Caco-2 (cell line): Measurements from ENCODE around the gene MAGI1. TPM values are rescaled to one million over a fixed set of nuclear protein-coding genes. Genes with fewer than 3 reads are reported as not detected.

Experiments
- BruUV-seq: library from RNA; stranded (reverse); fragments of 400-500 nt; replicated peaks from 2 replicates; lab custom pipeline; 2021; lab: Mats Ljungman, UMichigan
- CTCF ChIA-PET: fragments of 300-600 bp; sonication (Branson Sonifier 250); formaldehyde crosslinking; loops from one replicate; lab custom pipeline; 2022; ENCODE audit warnings: antibody characterized with exemption; lab: Charles Lee
- POLR2A ChIA-PET: fragments of 300-600 bp; sonication (Branson Sonifier 250); formaldehyde crosslinking; loops from one replicate; lab custom pipeline; 2022; ENCODE audit warnings: antibody characterized with exemption; lab: Charles Lee
- DNase-seq, 2 experiments: peaks; one replicate each; pipeline versions ENCODE4 v3.0.0 to v3.0.0-alpha.2; 2020 to 2022
- H3K27me3 ChIP-seq: replicated peaks from 2 replicates; pipeline ENCODE4 v1.6.0; 2011; ENCODE audit warnings: low read length; ENCODE audit not compliant: control insufficient read depth, insufficient read depth
- H3K36me3 ChIP-seq: 2 replicates; pipeline ENCODE4 v1.5.1; 2011; ENCODE audit warnings: low read length; ENCODE audit not compliant: control insufficient read depth, insufficient read depth
- H3K4me1 ChIP-seq: fragments of 250-450 bp; sonication (Bioruptor Pico); 2 replicates; pipeline ENCODE4 v1.5.1; 2020; ENCODE audit warnings: mild to moderate bottlenecking
- H3K4me3 ChIP-seq: 2 replicates; pipeline ENCODE4 v1.5.1; 2011; ENCODE audit warnings: low read depth, mild to moderate bottlenecking, control low read depth, low read length
- H3K9me3 ChIP-seq: fragments of 250-450 bp; sonication (Bioruptor Pico); 2 replicates; pipeline ENCODE4 v1.5.1; 2020; ENCODE audit warnings: mild to moderate bottlenecking, moderate library complexity
- H3K27ac Mint-ChIP-seq: one replicate; pipeline ENCODE4 v1.8.0; 2022; ENCODE audit warnings: mixed read lengths; ENCODE audit not compliant: unreplicated experiment
- H3K27me3 Mint-ChIP-seq: one replicate; pipeline ENCODE4 v1.8.0; 2022; ENCODE audit warnings: mixed read lengths; ENCODE audit not compliant: insufficient read depth, unreplicated experiment
- H3K36me3 Mint-ChIP-seq: one replicate; pipeline ENCODE4 v1.8.0; 2022; ENCODE audit warnings: mild to moderate bottlenecking, mixed read lengths; ENCODE audit not compliant: insufficient read depth, unreplicated experiment
- H3K4me1 Mint-ChIP-seq: one replicate; pipeline ENCODE4 v1.8.0; 2022; ENCODE audit warnings: low read depth, mixed read lengths; ENCODE audit not compliant: unreplicated experiment
- H3K4me3 Mint-ChIP-seq: one replicate; pipeline ENCODE4 v1.8.0; 2022; ENCODE audit warnings: mild to moderate bottlenecking, moderate library complexity, mixed read lengths; ENCODE audit not compliant: unreplicated experiment
- H3K9me3 Mint-ChIP-seq: one replicate; pipeline ENCODE4 v1.8.0; 2022; ENCODE audit warnings: mixed read lengths; ENCODE audit not compliant: unreplicated experiment
- intact Hi-C: fragments of 100-400 bp; cut with micrococcal nuclease; formaldehyde crosslinking; loops from one replicate; pipeline ENCODE4 v1.10.0; 2022; ENCODE audit not compliant: unreplicated experiment
- total RNA-seq: library from RNA; stranded (reverse); gene quantifications from 2 replicates; pipeline ENCODE4 v1.2.3, GENCODE V29; 2022
- TF ChIP-seq, protein P1 (sequence below), 2 experiments: fragments of 200-600 bp in 1 of 2; IDR thresholded peaks; 1 replicate in 1 of 2; 2 replicates in 1 of 2; pipeline versions ENCODE4 v1.5.1 to v1.8.0; 2011 to 2022; ENCODE audit warnings: antibody characterized with exemption in 1 of 2, control low read depth in 1 of 2, inconsistent platforms in 1 of 2, low read depth in 1 of 2, low read length in 1 of 2, mild to moderate bottlenecking in 1 of 2, moderate library complexity in 1 of 2; ENCODE audit not compliant: insufficient read depth in 1 of 2, severe bottlenecking in 1 of 2, unreplicated experiment in 1 of 2

MAGI1 gene
- total RNA-seq, 1 experiment from 2014 or later = 64.9 TPM

DNA sequence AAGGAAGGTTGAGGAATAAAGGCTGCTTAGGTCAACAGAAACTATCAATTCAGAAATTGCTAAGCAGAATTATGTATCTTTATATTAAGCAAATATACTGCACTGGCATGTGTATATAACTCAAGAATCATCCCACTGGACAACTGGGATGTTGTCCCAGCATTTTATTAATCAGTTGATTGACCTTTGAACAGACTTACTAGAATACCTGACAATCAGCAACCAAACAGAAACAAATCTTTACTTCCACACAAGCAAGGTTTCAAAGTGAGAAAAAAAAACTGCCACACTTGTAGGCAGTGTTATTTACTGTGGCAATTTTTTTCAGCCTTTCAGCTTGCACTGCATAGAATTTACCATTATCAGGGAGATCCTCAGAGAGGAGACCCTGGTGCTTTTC is 218.8 kb downstream of the MAGI1 start:
- H3K9me3 ChIP-seq = no peaks in the 10 kb centered on the region
- no peak overlapping the region for H3K4me3 ChIP-seq
- TF ChIP-seq, protein P1, sequence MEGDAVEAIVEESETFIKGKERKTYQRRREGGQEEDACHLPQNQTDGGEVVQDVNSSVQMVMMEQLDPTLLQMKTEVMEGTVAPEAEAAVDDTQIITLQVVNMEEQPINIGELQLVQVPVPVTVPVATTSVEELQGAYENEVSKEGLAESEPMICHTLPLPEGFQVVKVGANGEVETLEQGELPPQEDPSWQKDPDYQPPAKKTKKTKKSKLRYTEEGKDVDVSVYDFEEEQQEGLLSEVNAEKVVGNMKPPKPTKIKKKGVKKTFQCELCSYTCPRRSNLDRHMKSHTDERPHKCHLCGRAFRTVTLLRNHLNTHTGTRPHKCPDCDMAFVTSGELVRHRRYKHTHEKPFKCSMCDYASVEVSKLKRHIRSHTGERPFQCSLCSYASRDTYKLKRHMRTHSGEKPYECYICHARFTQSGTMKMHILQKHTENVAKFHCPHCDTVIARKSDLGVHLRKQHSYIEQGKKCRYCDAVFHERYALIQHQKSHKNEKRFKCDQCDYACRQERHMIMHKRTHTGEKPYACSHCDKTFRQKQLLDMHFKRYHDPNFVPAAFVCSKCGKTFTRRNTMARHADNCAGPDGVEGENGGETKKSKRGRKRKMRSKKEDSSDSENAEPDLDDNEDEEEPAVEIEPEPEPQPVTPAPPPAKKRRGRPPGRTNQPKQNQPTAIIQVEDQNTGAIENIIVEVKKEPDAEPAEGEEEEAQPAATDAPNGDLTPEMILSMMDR (IDR thresholded peaks at IDR 0.05; ENCODE audit: insufficient read depth in 1 of 2, low read depth in 1 of 2, low read length in 1 of 2, severe bottlenecking in 1 of 2, unreplicated experiment in 1 of 2) = no peak
- H3K27ac Mint-ChIP-seq = no peak overlapping the region
- H3K4me1 Mint-ChIP-seq = peaks cover 21% of the 10 kb centered on the region
- BruUV-seq = no TSS peak
- H3K4me1 ChIP-seq = peaks cover 4% of the 10 kb centered on the region; the same call in 1 of the 2 replicates
- no peaks in the 10 kb centered on the region for H3K27me3 Mint-ChIP-seq
- intact Hi-C loops = no loop called here
- peaks cover 14% of the 10 kb centered on the region for H3K9me3 Mint-ChIP-seq
- H3K36me3 Mint-ChIP-seq = peaks cover 5% of the 10 kb centered on the region
- DNase-seq = no peak
- no peaks in the 10 kb centered on the region for H3K36me3 ChIP-seq
- no peak overlapping the region for H3K4me3 Mint-ChIP-seq
- ChIA-PET POLR2A (no interaction called here), CTCF (no interaction called here)
- H3K27me3 ChIP-seq = no peaks in the 10 kb centered on the region

DNA sequence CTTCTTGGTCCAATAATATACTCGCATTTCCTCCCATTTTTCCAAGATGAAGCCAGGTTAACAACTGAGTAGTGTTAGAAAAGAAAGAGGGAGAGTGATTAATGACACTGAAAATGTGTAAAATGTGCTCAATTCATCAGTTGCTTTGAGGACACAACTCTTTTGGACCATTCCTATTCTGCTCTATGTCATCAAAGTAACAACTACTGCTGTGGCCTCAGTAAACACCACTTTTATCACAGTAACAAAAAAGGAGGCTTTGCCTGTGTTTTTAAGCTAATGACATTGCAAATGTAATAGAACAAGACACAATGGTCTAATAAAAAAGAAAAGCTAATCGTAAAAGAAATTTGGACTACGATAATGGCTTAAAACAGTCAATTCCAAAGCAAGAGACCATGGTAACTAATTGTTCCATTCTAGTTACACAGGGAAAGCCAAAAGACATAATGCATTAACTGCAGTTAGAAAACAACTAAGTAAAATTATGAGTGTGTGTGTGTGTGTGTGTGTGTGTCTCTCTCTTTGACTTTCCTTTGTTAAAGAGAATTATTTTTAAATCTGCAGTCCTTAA is 221.1 kb downstream of the MAGI1 start:
- no peaks in the 10 kb centered on the region for H3K36me3 ChIP-seq
- H3K4me1 ChIP-seq = no peaks in the 10 kb centered on the region
- no peak for DNase-seq
- no peak overlapping the region for H3K4me3 Mint-ChIP-seq
- H3K9me3 Mint-ChIP-seq = peaks cover 13% of the 10 kb centered on the region
- no peaks in the 10 kb centered on the region for H3K9me3 ChIP-seq
- H3K36me3 Mint-ChIP-seq = peaks cover 5% of the 10 kb centered on the region
- TF ChIP-seq, protein P1 (IDR thresholded peaks at IDR 0.05; ENCODE audit: insufficient read depth in 1 of 2, low read depth in 1 of 2, low read length in 1 of 2, severe bottlenecking in 1 of 2, unreplicated experiment in 1 of 2) = no peak
- intact Hi-C loops = no loop called here
- no peaks in the 10 kb centered on the region for H3K27me3 ChIP-seq
- no peak overlapping the region for H3K4me3 ChIP-seq
- ChIA-PET POLR2A (no interaction called here), CTCF (no interaction called here)
- no TSS peak for BruUV-seq
- H3K27ac Mint-ChIP-seq = no peak overlapping the region
- H3K4me1 Mint-ChIP-seq = peaks cover 16% of the 10 kb centered on the region
- H3K27me3 Mint-ChIP-seq = no peaks in the 10 kb centered on the region

DNA sequence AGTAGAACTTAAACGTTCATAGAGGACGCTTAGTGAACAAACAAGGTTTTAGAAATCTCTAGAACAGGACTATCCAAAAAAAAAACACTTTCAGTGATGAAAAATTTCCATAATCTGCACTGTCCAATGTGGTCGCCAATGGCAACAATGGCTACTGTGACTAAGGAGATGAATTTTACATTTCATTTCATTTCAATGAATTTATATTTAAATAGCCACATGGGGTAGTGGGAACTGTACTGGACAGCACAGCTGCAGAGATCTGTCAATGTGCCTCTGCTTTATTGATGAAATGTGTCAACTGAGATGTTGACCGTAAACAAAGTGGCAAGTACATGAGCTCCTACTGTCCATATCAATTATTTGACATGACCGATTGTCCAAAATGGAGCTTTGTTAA is 222.5 kb downstream of the MAGI1 start:
- Histone ChIP-seq H3K27me3 (no peaks in the 10 kb centered on the region), H3K36me3 (no peaks in the 10 kb centered on the region), H3K9me3 (no peaks in the 10 kb centered on the region), H3K4me1 (no peaks in the 10 kb centered on the region), H3K4me3 (no peak overlapping the region)
- intact Hi-C loops = no loop called here
- ChIA-PET POLR2A (no interaction called here), CTCF (no interaction called here)
- TF ChIP-seq, protein P1 (IDR thresholded peaks at IDR 0.05; ENCODE audit: insufficient read depth in 1 of 2, low read depth in 1 of 2, low read length in 1 of 2, severe bottlenecking in 1 of 2, unreplicated experiment in 1 of 2) = no peak
- H3K9me3 Mint-ChIP-seq = no peaks in the 10 kb centered on the region
- DNase-seq = no peak
- no peak overlapping the region for H3K4me3 Mint-ChIP-seq
- peaks cover 2% of the 10 kb centered on the region for H3K36me3 Mint-ChIP-seq
- no peaks in the 10 kb centered on the region for H3K27me3 Mint-ChIP-seq
- peaks cover 9% of the 10 kb centered on the region for H3K4me1 Mint-ChIP-seq
- BruUV-seq = no TSS peak
- no peak overlapping the region for H3K27ac Mint-ChIP-seq
